Fibroblast of lung (primary cell): Measurements from ENCODE around the gene SLC24A3. TPM values are rescaled to one million over a fixed set of nuclear protein-coding genes. Genes with fewer than 3 reads are reported as not detected.

Source experiments
- DNase-seq, 2 donors: peaks; one replicate each; pipeline versions ENCODE4 v3.0.0 to v3.0.0-alpha.2; 2010; ENCODE audit warnings: low read depth in 2 of 2
- H2AFZ ChIP-seq: 2 replicates; pipeline ENCODE4 v1.5.1; 2012; ENCODE audit warnings: low read length, control low read depth, inconsistent platforms
- H3K27ac ChIP-seq: 2 replicates; pipeline ENCODE4 v1.5.1; 2011; ENCODE audit warnings: low read length, control low read depth; ENCODE audit not compliant: insufficient read depth
- H3K27me3 ChIP-seq: 2 replicates; pipeline ENCODE4 v1.5.1; 2011; ENCODE audit warnings: mild to moderate bottlenecking, low read length; ENCODE audit not compliant: control insufficient read depth, insufficient read depth
- H3K36me3 ChIP-seq: 2 replicates; pipeline ENCODE4 v1.5.1; 2011; ENCODE audit warnings: low read length; ENCODE audit not compliant: control insufficient read depth, insufficient read depth
- H3K4me1 ChIP-seq: 2 replicates; pipeline ENCODE4 v1.5.1; 2011; ENCODE audit warnings: low read length; ENCODE audit not compliant: control insufficient read depth, insufficient read depth; ENCODE audit errors: extremely low read depth
- H3K4me2 ChIP-seq: 2 replicates; pipeline ENCODE4 v1.5.1; 2011; ENCODE audit warnings: low read length, control low read depth; ENCODE audit not compliant: insufficient read depth; ENCODE audit errors: extremely low read depth
- H3K4me3 ChIP-seq, 4 experiments: fragments of 200-600 bp in 1 of 4; sonication (generic) in 1 of 4; replicated peaks in 1 of 4; 2 replicates each; pipeline ENCODE4 v1.5.1; 2011 to 2016; ENCODE audit warnings: low read length in 4 of 4, low read depth in 3 of 4, mild to moderate bottlenecking in 3 of 4, control low read depth in 2 of 4, inconsistent platforms in 1 of 4, mixed read lengths in 1 of 4; ENCODE audit not compliant: insufficient read depth in 1 of 4; ENCODE audit errors: control extremely low read depth in 1 of 4
- H3K79me2 ChIP-seq: 2 replicates; pipeline ENCODE4 v1.5.1; 2012; ENCODE audit warnings: mild to moderate bottlenecking, low read length, inconsistent platforms; ENCODE audit not compliant: control insufficient read depth, insufficient read depth
- H3K9ac ChIP-seq: 2 replicates; pipeline ENCODE4 v1.5.1; 2011; ENCODE audit warnings: mild to moderate bottlenecking, low read length, control low read depth; ENCODE audit not compliant: insufficient read depth
- H3K9me3 ChIP-seq: 2 replicates; pipeline ENCODE4 v1.5.1; 2012; ENCODE audit warnings: low read depth, low read length; ENCODE audit not compliant: control insufficient read depth, insufficient read depth
- H4K20me1 ChIP-seq: 2 replicates; pipeline ENCODE4 v1.5.1; 2011; ENCODE audit warnings: low read length; ENCODE audit not compliant: control insufficient read depth, insufficient read depth; ENCODE audit errors: extremely low read depth
- CTCF ChIP-seq, 2 donors: IDR thresholded peaks in 1 of 2; conservative IDR thresholded peaks in 1 of 2; 1 replicate in 1 of 2; 2 replicates in 1 of 2; pipeline ENCODE4 v1.5.1; 2011 to 2012; ENCODE audit warnings: low read length in 2 of 2, control low read depth in 1 of 2, inconsistent platforms in 1 of 2, low read depth in 1 of 2, mild to moderate bottlenecking in 1 of 2
- EZH2 ChIP-seq: IDR thresholded peaks from 2 replicates; pipeline ENCODE4 v1.5.1; 2012; ENCODE audit warnings: low read length, control low read depth, mild to moderate bottlenecking; ENCODE audit errors: missing control alignments
- polyA plus RNA-seq, 2 donors: library from polyadenylated mRNA; depleted of rRNA in 1 of 2; stranded (reverse) in 1 of 2; unstranded in 1 of 2; fragments of >200 nt; gene quantifications; 2 replicates each; pipeline ENCODE4 v1.2.1, GENCODE V29; 2011 to 2012; ENCODE audit warnings: missing spikeins in 1 of 2
- total RNA-seq: library from RNA; depleted of rRNA; stranded (reverse); fragments of >200 nt; gene quantifications from 2 replicates; pipeline ENCODE4 v1.2.1, GENCODE V29; 2014

The SLC24A3 gene
- total and polyA plus RNA-seq, 2 donors (not counting 1 experiment from before 2014, with no cell fraction given), result 0.03 to 1.8 TPM

GRCh38 chr20:19285436-19285835, 73.0 kb downstream of the SLC24A3 start:
- Histone ChIP-seq H3K4me3 (no peak overlapping the region), H3K27ac (no peak overlapping the region), H2AFZ (no peak overlapping the region), H3K27me3 (no peaks in the 10 kb centered on the region), H3K9ac (no peak overlapping the region), H3K9me3 (no peaks in the 10 kb centered on the region), H3K36me3 (no peaks in the 10 kb centered on the region), H3K79me2 (no peaks in the 10 kb centered on the region), H3K4me2 (no peak overlapping the region), H4K20me1 (no peaks in the 10 kb centered on the region), H3K4me1 (no peaks in the 10 kb centered on the region)
- DNase-seq, result no peak
- no peak for TF ChIP-seq CTCF (conservative IDR thresholded peaks at IDR 0.05 in 1 of 2, IDR thresholded peaks at IDR 0.05 in 1 of 2; ENCODE audit: low read depth in 1 of 2, low read length in 2 of 2)
- no peak for TF ChIP-seq EZH2

GRCh38 chr20:19288061-19288460, 75.6 kb downstream of the SLC24A3 start:
- DNase-seq, result peak in 1 of 2 donors; percentile 21
- H3K9me3 ChIP-seq, result no peaks in the 10 kb centered on the region
- TF ChIP-seq CTCF (conservative IDR thresholded peaks at IDR 0.05 in 1 of 2, IDR thresholded peaks at IDR 0.05 in 1 of 2; ENCODE audit: low read depth in 1 of 2, low read length in 2 of 2) (no peak), EZH2 (no peak)
- H3K36me3 ChIP-seq, result no peaks in the 10 kb centered on the region
- H3K79me2 ChIP-seq, result no peaks in the 10 kb centered on the region
- H3K4me2 ChIP-seq, result no peak overlapping the region
- H2AFZ ChIP-seq, result no peak overlapping the region
- no peak overlapping the region for H3K27ac ChIP-seq
- no peak overlapping the region for H3K9ac ChIP-seq
- H4K20me1 ChIP-seq, result no peaks in the 10 kb centered on the region
- H3K4me3 ChIP-seq, result no peak overlapping the region
- H3K4me1 ChIP-seq, result no peaks in the 10 kb centered on the region
- no peaks in the 10 kb centered on the region for H3K27me3 ChIP-seq

- Histone ChIP-seq H3K36me3 (no peaks in the 10 kb centered on the region), H3K79me2 (no peaks in the 10 kb centered on the region), H3K4me3 (no peak overlapping the region), H3K9ac (no peak overlapping the region), H3K27ac (no peak overlapping the region), H2AFZ (no peak overlapping the region), H3K4me2 (no peak overlapping the region), H3K9me3 (no peaks in the 10 kb centered on the region), H4K20me1 (no peaks in the 10 kb centered on the region), H3K27me3 (no peaks in the 10 kb centered on the region), H3K4me1 (no peaks in the 10 kb centered on the region)
- TF ChIP-seq CTCF (conservative IDR thresholded peaks at IDR 0.05 in 1 of 2, IDR thresholded peaks at IDR 0.05 in 1 of 2; ENCODE audit: low read depth in 1 of 2, low read length in 2 of 2) (no peak), EZH2 (no peak)
- no peak for DNase-seq
These were observed 76.2 kb downstream of the SLC24A3 start for GRCh38 chr20:19288636-19289035.
